ENCODE measurements around the gene ACACA.

DNA sequence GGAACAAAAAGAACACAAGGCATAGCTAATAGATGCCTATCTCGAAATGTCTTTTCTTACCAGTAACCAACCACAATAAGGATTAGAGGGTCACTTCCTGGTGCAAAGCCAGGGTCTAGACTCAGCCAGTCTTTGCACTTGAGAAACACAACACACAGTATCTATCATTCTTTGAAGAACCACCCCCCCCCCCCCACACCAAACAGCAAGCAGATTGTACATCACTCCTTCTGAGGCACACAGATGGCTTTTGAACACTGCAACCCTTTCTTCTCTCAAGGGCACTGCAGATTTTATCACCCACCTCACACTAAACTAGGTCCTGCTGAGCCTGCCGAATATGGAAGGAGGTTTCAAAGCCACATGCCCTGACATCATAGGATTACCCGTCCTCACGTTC, 312.2 kb downstream of the ACACA start:
- TF ChIP-seq, protein P1, sequence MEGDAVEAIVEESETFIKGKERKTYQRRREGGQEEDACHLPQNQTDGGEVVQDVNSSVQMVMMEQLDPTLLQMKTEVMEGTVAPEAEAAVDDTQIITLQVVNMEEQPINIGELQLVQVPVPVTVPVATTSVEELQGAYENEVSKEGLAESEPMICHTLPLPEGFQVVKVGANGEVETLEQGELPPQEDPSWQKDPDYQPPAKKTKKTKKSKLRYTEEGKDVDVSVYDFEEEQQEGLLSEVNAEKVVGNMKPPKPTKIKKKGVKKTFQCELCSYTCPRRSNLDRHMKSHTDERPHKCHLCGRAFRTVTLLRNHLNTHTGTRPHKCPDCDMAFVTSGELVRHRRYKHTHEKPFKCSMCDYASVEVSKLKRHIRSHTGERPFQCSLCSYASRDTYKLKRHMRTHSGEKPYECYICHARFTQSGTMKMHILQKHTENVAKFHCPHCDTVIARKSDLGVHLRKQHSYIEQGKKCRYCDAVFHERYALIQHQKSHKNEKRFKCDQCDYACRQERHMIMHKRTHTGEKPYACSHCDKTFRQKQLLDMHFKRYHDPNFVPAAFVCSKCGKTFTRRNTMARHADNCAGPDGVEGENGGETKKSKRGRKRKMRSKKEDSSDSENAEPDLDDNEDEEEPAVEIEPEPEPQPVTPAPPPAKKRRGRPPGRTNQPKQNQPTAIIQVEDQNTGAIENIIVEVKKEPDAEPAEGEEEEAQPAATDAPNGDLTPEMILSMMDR (IDR thresholded peaks at IDR 0.05): no peak
- no peak for TF ChIP-seq POLR2A (IDR thresholded peaks at IDR 0.05)

Data from ovary (tissue), 3 donors.